Measurements from ENCODE around the gene LPCAT2.
"Not testable (repeated sequence)": the region's sequence is repeated elsewhere in the genome, so short reads cannot be mapped to it uniquely, and the experiment has no call there.

LPCAT2 gene

DNA sequence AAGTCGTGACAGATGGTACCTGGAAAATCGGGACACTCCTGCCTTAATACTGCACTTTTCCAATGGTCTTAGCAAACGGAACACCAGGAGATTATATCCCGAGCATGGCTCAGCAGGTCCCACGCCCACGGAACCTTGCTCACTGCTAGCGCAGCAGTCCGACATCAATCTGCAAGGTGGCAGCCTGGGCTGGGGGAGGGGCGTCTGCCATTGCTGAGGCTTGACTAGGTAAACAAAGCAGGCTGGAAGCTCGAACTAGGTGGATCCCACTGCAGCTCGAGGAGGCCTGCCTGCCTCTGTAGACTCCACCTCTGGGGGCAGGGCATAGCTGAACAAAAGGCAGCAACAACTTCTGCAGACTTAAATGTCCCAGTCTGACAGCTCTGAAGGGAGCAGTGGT lies 106.8 kb downstream of the LPCAT2 start:
- not testable (repeated sequence) for DNase-seq

DNA sequence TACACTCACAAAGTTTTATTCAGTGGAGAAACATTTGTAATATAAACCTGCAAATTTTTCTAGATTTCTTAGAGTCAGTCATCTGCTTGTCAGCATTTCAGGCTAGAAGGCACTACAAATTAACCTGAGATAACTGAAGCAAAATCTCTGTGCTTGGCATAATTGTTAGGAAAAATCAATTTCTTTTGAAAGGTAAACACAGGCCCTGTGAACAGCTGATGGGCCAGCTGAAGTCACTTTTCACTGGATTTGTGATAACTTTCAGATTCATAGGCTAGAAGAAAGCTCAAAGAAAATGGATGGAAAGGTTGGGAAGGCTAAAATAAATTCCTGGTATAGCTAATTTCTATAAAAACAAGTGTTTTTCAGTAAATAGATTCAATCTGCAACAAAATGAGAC lies 112.9 kb downstream of the LPCAT2 start:
- no peak for DNase-seq

DNA sequence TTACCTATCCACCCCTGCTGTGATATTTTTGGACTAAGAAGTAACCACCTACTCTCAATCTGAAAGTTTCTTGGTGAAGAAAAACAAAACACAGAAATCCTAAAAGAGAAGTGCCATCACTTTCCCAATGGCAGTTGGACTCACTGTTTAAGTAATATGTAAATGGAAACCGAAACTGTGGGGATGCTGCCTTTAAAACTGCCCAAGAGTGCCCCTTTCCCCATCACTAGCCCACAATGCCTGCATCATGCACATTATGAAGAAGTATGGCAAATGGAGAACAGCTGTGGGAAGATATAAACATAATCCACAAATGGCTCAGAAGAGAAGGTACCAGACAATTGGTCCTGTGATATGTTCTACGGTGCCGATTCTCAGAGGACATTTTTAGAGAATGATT lies 113.4 kb downstream of the LPCAT2 start:
- no peak for DNase-seq

DNA sequence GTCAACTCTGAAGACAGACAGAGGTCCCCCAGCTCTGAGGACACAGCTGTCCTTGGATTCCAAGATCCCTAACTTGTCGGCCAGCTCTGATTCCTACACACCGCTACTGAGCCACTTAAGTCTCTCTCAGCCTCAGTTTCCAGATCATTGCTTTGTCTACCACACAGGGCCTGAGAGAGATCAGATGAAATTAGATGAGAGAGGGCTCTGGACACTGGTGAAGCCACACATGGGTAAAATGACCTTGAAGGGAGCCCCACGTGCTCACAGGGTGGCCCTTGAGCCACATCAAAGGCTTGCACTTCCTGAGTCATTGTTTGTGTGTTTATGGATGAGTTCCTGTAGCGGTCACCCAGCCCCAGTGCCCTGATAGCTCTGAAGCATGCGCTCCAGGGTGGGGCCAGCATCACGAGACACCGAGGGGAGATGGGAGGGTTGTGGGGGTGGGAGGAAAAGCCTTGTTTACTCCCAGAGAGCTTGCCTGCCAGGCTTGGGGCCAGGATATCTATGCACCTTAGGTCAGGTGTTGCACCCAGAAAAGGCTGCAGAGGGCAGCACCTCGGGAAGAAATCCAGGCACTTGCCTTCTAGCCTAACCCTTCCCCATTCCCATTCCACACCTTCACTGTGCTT lies 114.2 kb downstream of the LPCAT2 start:
- DNase-seq, result no peak

DNA sequence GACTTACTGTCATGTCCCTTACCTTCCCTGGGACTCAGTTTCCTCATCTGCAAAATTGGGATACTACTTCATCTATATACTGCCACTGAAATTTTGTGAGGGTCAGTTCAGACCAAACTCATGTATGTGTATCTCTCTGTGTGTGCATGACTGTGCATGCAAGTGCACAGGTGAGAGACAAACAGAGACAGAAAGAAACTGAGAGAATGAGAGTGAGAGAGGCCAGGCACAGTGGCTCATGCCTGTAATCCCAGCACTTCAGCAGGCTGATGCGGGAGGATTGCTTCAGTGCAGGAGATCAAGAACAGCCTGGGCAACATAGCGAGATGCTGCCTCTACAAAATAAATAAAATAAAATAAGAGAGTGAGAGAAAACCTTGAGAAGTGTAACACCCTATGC lies 114.8 kb downstream of the LPCAT2 start:
- DNase-seq, result no peak

DNA sequence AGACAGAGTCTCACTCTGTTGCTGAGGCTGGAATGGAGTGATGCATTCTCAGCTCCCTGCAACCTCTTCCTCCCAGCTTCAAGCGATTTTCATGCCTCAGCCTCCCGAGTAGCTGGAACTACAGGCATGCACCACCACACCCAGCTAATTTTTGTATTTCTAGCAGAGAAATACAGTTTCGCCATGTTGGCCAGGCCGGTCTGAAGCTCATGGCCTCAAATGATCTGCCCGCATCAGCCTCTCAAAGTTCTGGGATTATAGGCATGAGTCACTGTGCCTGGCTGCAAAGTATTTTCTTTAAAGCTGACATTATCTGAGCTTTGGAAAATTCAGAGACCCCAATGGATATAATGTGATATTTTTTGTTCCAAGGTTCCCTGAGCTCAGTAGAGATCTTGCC lies 115.8 kb downstream of the LPCAT2 start:
- DNase-seq, result no peak

DNA sequence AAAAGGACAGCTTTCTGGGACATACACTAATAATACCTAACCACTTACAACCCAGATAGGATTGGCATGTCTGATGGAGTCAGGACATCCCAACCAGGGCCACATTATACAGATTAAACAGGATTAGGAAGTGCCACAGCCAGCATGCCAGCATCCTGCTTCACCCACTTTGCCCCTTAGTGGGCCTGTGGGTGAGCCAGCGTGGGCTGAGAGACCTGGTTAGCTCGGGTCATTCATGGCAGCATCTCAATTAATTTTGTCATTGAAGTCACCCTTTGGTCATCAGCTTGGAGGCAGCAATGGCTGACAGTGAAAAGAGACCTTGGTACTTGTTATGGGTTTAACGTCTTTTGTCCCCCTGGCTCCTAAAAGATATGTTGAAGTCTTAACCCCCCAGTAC lies 117.0 kb downstream of the LPCAT2 start:
- DNase-seq, result no peak

DNA sequence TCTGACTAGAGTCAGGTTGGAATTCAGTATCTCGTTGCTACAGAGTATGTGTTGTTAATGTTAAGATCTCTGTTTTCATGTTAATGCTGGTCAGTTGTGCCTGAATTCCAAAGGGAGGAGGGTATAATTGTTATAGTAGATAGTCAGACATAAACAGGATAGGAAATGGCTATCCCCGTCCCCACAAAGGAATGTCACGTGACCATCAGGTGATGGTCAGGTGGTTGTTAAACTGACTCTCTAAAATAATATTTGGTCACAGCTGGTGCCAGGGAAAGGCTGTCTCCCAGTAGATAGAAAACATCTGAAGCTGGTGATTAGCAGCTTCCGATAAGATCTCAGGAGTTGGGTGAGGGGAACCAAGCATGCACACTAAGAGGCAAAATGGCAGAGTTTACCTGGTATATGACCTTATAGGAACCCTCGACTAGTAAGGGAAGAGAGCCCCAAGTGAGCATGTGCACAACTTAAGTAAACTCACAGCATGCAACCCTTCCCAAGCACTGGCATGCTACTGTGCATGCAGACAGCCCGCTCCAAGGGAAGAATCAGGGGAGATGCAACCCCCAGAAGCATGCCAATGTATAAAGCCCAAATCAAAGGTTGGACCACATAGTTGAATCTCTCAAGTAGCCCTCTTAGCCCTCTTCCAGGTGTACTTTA lies 119.6 kb downstream of the LPCAT2 start:
- DNase-seq, result no peak

DNA sequence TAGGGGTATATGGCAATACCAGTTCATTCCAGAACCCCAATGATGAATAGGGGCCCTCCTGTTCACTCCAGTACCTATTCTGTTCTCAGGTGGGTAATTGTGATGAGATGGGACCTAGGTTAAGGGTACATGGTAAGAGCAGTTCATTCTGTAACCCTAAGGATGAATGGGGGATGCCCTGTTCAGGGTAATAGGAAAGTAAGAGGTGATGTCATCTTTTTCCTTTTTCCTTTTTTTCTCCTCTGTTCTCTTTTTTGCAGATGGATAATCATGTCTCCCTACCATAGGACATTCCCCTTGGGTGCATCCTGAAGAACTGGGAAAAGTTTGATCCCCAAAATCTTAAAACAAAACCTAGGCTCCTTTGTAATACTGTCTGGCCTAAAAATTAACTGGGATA lies 121.9 kb downstream of the LPCAT2 start:
- no peak for DNase-seq

DNA sequence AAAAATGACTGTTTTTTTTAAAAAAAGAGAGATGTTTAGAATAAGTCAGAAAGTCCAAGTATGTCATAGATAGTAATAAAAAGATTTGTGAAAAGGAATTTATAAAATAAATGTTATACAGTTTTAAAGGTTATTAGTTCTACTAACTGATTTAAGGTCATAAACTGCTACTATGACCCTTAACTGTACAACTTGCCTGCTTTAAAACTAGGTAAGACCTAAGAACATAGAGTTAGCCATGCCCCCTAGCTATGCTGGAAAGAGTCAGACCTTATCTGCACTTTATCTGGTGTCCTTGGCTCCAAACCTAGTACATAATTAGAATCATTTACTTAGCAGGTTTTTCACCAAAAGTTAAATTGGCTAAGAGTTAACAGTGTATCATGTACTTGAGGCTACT lies 123.4 kb downstream of the LPCAT2 start:
- DNase-seq, result no peak

DNA sequence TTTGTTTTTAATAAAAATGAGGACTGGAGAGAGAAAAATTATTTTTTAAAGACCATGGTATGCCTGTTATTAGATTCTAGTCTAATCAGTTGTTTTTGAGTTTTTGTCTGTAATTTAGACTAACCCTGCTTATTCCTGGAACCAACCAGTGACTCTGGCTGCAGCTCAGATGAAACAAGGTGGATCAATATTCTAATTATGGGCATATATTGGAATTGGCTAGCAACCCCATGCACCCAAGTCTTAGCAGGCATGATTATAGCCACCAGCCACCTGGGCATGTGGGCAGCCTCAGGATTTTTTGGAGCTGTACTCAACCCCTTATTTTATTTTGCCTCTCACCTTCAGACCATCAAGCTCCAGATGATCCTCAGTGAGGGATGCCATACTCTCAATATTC lies 125.3 kb downstream of the LPCAT2 start:
- DNase-seq, result no peak

Measured in CD4-positive, alpha-beta T cell treated with Interleukin-4 for 1 hour (primary cell).